Immature natural killer cell (primary cell): Measurements from ENCODE around the gene PRICKLE4. TPM values are rescaled to one million over a fixed set of nuclear protein-coding genes. Genes with fewer than 3 reads are reported as not detected.
A peak's percentile ranks its signal among the peaks of the same experiment; 100 is the strongest.
"Not testable (repeated sequence)": the region's sequence is repeated elsewhere in the genome, so short reads cannot be mapped to it uniquely, and the experiment has no call there.

Experiments used
- DNase-seq, 3 donors: peaks; one replicate each; pipeline ENCODE4 v3.0.0; 2022; ENCODE audit warnings: mixed read lengths in 1 of 3
- H3K27ac Mint-ChIP-seq, 6 donors: one replicate each; pipeline ENCODE4 v1.8.0; 2020; ENCODE audit warnings: mixed read lengths in 6 of 6, mild to moderate bottlenecking in 5 of 6, inconsistent platforms in 4 of 6, moderate library complexity in 3 of 6
- H3K27me3 Mint-ChIP-seq, 3 donors: one replicate each; pipeline ENCODE4 v1.8.0; 2020 to 2021; ENCODE audit warnings: low read depth in 3 of 3, mild to moderate bottlenecking in 3 of 3, mixed read lengths in 3 of 3, moderate library complexity in 3 of 3, inconsistent platforms in 1 of 3
- H3K36me3 Mint-ChIP-seq, 3 donors: one replicate each; pipeline ENCODE4 v1.8.0; 2020; ENCODE audit warnings: mixed read lengths in 3 of 3, inconsistent platforms in 2 of 3, mild to moderate bottlenecking in 2 of 3
- H3K4me1 Mint-ChIP-seq, 2 donors: one replicate each; pipeline ENCODE4 v1.8.0; 2020; ENCODE audit warnings: inconsistent platforms in 2 of 2, mild to moderate bottlenecking in 2 of 2, mixed read lengths in 2 of 2, moderate library complexity in 1 of 2
- H3K4me3 Mint-ChIP-seq, 5 donors: one replicate each; pipeline ENCODE4 v1.8.0; 2020; ENCODE audit warnings: mild to moderate bottlenecking in 5 of 5, mixed read lengths in 5 of 5, inconsistent platforms in 3 of 5, moderate library complexity in 3 of 5
- H3K9me3 Mint-ChIP-seq, 6 donors: one replicate each; pipeline ENCODE4 v1.8.0; 2020; ENCODE audit warnings: mild to moderate bottlenecking in 6 of 6, mixed read lengths in 6 of 6, inconsistent platforms in 4 of 6, moderate library complexity in 3 of 6
- polyA plus RNA-seq, 3 donors: library from polyadenylated mRNA; unstranded; fragments of 300-500 nt; fragmentation: Illumina TruSeq; gene quantifications; one replicate each; pipeline ENCODE4 v1.2.3, GENCODE V29; 2021

PRICKLE4 gene
- polyA plus RNA-seq, 3 donors from 2014 or later = not detected

DNA sequence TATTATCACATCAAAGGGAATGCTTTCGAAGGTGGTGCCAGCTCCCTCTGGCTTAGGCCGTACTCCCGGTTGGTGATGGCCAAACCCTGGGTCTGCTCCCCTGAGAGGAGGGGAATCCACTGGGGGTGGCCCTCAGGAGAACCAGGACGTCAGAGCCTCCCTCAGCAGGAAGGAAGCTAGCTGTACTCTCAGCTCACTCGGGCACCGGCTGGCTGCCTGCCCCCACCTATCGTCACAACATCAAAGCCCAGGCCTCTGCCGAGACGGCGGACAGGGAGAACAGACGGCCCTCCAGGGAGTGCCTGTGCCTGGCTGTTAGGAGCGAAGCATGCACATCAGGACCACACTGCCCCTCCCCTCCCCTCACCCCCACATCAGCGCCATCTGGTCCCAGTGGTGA is 24.2 kb upstream of the PRICKLE4 start:
- H3K4me3 Mint-ChIP-seq = no peak overlapping the region
- H3K4me1 Mint-ChIP-seq = no peaks in the 10 kb centered on the region
- no peak overlapping the region for H3K27ac Mint-ChIP-seq
- no peaks in the 10 kb centered on the region for H3K36me3 Mint-ChIP-seq
- H3K27me3 Mint-ChIP-seq = peaks cover 0 to 5% (median 2%) of the 10 kb centered on the region in 3 donors
- H3K9me3 Mint-ChIP-seq = no peaks in the 10 kb centered on the region
- no peak for DNase-seq

DNA sequence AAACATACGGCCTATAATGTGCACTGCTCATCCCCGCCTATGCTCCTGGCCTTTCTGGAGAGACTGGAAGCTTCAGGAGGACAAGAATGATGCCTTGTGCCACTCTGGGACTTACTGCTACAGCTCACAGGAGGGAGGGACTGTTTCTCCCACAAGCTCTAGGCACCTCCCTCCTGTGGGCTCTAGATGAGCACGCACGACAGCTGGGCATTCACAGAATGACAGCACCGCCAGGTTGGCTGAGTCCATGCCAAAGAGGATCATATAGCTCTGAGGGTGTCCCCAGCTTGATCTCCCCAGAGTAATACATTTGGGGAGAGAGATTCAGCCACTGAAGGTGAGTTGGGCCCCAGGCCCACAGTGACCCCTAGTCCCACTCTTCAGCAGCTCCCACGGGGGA is 23.3 kb upstream of the PRICKLE4 start:
- peaks cover 0 to 5% (median 2%) of the 10 kb centered on the region in 3 donors for H3K27me3 Mint-ChIP-seq
- no peak overlapping the region for H3K4me3 Mint-ChIP-seq
- H3K9me3 Mint-ChIP-seq = no peaks in the 10 kb centered on the region
- no peaks in the 10 kb centered on the region for H3K4me1 Mint-ChIP-seq
- no peaks in the 10 kb centered on the region for H3K36me3 Mint-ChIP-seq
- no peak for DNase-seq
- H3K27ac Mint-ChIP-seq = no peak overlapping the region

DNA sequence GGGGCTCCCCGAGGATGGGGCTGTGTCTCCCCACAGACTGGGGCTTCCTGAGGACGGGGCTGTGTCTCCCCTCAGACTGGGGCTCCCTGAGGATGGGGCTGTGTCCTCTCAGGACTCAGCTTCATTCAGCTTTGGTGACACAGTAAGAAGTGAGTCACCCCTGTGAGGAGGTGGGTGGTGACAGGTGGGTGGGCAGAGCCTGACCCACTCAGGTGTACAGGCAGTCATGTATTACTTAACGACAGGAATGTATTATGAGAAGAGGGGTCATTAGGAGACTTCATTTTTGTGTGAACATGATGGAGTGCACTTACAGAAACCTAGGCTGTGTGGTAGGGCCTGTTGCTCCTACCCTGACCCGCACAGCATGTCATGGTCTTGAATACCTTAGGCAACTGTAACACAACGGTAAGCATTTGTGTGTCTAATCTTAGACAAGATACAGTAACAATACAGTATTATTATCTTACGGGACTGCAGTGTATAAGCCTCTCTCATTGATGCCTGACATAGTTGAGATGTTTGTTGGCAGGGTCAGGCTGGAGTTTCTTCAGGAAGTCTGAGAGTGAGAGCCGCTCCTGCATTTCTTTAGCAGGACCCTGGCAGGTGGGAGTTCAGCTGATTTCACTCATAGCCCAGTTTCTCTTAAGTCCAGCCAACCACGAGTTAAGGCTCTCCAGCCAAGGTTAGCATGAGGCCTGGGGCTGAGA is 22.5 kb upstream of the PRICKLE4 start:
- Mint-ChIP-seq H3K9me3 (no peaks in the 10 kb centered on the region), H3K36me3 (no peaks in the 10 kb centered on the region), H3K4me1 (no peaks in the 10 kb centered on the region)

DNA sequence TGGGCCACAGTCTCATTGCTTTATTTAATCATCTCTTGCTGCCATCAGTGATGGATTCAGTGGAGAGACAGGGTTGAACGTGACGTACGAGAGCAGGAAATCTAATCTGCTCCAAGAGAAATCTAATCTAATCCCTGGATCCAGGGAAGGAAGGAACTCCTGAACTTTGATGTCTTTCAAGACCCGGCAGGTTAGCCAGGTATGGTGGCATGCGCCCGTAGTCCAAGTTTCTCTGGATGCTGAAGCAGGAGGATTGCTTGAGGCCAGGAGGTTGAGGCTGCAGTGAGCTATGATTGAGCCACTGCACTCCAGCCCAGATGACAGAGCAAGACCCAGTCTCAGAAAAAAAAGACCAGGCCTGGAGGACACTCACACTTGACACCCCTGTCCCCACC is 21.9 kb upstream of the PRICKLE4 start:
- Mint-ChIP-seq H3K36me3 (no peaks in the 10 kb centered on the region), H3K27me3 (peaks cover 0 to 7% (median 5%) of the 10 kb centered on the region in 3 donors), H3K4me3 (no peak overlapping the region), H3K4me1 (no peaks in the 10 kb centered on the region), H3K27ac (no peak overlapping the region), H3K9me3 (no peaks in the 10 kb centered on the region)
- DNase-seq = no peak

More for the DNA sequence above, 22.5 kb upstream of the PRICKLE4 start:
- Mint-ChIP-seq H3K4me3 (no peak overlapping the region), H3K27me3 (peaks cover 0 to 5% (median 5%) of the 10 kb centered on the region in 3 donors), H3K27ac (no peak overlapping the region)
- DNase-seq = no peak

DNA sequence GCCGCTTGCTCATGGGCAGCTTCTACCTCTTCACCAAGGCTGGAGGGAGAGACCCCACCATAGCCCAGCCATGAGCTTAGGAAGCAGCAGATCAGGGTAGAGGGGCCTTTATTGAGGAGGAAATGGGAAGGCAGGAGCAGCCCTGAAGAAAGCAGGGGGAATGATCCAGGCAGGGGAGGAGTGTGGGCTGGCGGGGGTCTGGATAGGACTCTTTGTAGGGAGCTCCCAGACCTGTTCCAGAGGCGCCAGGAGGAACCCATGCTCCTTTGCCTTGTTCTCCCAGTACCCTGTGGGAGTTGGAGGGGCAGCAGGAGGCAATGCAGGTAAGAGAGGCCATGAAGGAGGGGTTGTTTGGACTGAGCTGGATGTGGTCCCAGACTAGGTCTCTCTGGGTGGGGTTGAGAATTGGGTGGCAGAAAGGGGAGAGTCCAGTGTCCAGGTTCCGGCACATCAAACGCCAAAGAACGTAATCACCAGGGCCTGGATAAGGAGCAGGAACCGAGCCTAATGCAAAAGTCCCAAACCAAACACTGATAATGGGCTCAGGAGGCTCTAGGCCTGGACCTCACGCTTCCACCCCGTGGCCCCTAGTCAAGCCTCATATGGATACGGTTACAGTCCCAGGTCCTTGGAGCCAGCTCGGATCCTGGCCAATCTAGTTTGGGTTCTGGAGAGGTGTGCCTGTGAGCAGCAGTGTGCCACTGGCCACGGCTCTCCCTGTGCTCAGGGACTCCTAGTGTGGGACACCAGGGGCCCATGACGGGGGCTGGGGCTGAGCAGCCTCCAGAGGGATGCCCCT is 21.3 kb upstream of the PRICKLE4 start:
- Mint-ChIP-seq H3K9me3 (no peaks in the 10 kb centered on the region), H3K27ac (no peak overlapping the region), H3K4me1 (no peaks in the 10 kb centered on the region), H3K4me3 (no peak overlapping the region), H3K36me3 (no peaks in the 10 kb centered on the region), H3K27me3 (peaks cover 0 to 9% (median 5%) of the 10 kb centered on the region in 3 donors)
- no peak for DNase-seq

DNA sequence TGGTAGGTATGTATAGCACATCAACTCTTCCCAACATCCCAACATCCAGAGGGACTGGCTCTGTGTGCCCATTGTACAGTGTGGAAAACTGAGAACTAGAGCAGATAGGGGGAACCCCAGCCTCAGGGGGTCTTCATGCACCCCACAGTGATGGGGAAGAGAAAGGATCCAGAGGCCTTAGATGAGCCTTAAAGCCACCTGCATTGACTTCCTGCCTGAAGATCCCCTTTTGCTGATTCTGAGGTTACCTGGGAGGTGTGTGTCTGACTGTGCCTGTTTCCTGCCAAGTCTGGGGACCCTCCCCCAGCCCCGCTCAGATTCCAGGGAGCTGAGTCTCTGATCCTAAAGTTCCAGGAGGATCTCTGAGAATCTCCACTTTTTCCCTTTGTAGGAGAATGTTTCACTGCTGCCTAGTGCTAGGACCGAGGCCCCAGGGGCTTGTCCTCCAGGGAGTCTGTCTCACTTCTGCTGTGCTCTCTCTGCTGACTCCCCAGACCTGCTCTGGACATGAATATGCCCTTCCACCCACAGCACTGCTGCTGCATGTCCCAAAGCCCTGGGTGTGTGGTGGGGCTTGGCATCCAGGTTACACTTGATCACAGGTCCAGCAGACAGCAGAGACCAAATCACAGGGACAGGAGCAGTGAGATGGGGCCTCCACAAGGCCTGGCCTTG is 20.5 kb upstream of the PRICKLE4 start:
- Mint-ChIP-seq H3K4me3 (no peak overlapping the region), H3K27me3 (peaks cover 0 to 9% (median 5%) of the 10 kb centered on the region in 3 donors), H3K27ac (peak overlapping the region in 1 of 6 donors; percentile 49), H3K36me3 (no peaks in the 10 kb centered on the region), H3K4me1 (no peaks in the 10 kb centered on the region), H3K9me3 (no peaks in the 10 kb centered on the region)
- DNase-seq = no peak

DNA sequence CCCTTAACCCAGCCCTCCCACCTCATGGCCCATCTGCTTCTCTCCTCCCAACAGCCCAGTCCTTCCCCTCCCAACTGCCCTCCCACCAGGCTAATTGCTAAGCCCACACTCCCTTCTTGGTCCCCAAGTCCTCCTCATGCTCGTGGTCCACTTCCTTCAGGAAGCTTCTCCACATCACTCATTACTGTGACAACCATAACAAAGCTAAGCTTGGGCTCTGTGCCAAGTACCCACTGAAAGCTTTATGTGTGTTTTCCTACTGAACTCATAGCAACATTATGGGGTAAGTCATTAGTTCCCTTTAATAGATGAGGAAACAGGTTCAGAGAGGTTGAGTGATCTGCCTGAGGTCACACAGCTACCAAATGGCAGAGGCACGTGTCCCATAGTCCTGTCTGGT is 17.1 kb upstream of the PRICKLE4 start:
- Mint-ChIP-seq H3K27me3 (peaks cover 0 to 6% (median 3%) of the 10 kb centered on the region in 3 donors), H3K4me1 (peaks cover 5% of the 10 kb centered on the region in 2 donors), H3K27ac (no peak overlapping the region), H3K9me3 (no peaks in the 10 kb centered on the region), H3K4me3 (no peak overlapping the region), H3K36me3 (no peaks in the 10 kb centered on the region)
- DNase-seq = no peak

DNA sequence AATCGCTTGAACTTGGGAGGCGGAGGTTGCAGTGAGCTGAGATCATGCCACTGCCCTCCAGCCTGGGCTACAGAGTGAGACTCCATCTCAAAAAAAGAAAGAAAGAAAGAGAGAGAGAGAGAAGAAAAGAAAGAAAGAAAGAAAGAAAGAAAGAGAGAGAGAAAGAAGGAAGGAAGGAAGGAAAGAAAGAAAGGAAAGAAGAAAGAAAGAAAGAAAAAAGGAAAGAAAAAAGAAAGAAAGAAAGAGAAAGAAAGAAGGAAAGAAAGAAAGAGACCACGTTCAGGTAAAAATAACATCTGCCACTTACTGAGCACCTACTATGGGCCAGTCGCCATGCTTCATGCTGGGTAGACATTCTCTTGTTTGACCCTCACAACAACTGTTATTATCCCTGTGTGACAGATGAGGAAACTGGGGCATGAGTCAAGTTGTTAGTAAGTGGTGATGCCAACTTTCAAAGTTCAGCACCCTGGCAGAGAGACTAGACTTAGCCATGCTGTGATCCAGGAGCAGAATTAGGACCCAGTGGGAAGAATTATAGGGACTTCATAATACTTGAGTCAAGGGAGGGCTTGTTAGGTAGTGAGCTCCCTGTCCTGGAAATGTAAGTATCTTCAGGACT is 14.4 kb upstream of the PRICKLE4 start:
- not testable (repeated sequence) for DNase-seq, H3K27me3 Mint-ChIP-seq, H3K4me3 Mint-ChIP-seq, H3K9me3 Mint-ChIP-seq, H3K36me3 Mint-ChIP-seq, H3K27ac Mint-ChIP-seq
- H3K4me1 Mint-ChIP-seq = peaks cover 11 to 12% of the 10 kb centered on the region in 2 donors

DNA sequence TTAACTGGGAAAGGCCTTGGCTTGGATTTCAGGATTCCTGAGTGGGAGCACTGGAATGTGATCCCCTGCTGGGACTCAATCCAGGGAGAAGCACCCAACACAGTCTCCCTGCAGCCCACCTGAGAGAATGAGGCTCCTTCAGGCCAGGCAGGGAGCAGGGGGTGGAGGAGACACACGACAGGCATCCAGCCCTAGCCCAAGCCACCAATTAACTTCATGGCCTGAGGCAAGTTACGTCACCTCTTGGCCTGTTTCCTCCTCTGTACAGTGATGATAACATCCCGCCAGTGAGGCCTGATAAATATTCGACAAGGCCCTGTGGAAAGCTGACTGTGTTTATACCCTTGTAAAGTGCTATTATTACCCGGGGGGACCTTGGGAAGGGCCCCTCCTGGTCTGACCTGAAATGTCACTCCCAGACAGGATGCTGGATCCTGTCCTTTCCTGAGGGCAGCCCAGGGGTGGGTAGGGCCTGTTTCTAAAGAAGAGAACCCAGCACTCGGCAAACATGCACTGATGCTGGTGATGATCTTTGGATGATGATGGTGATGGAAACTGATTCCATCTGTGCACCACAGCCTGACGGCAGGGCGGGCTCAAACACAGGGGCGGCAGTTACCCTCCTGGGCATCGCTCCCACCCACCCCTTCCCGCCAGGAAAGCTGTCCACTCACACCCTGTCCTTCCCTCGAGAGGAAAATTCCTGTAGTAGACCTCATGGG is 13.3 kb upstream of the PRICKLE4 start:
- Mint-ChIP-seq H3K27me3 (peaks cover 0 to 6% (median 0%) of the 10 kb centered on the region in 3 donors), H3K36me3 (peaks cover 4 to 10% (median 4%) of the 10 kb centered on the region in 3 donors), H3K4me1 (peaks cover 11 to 12% of the 10 kb centered on the region in 2 donors), H3K4me3 (no peak overlapping the region), H3K27ac (no peak overlapping the region), H3K9me3 (no peaks in the 10 kb centered on the region)
- no peak for DNase-seq

DNA sequence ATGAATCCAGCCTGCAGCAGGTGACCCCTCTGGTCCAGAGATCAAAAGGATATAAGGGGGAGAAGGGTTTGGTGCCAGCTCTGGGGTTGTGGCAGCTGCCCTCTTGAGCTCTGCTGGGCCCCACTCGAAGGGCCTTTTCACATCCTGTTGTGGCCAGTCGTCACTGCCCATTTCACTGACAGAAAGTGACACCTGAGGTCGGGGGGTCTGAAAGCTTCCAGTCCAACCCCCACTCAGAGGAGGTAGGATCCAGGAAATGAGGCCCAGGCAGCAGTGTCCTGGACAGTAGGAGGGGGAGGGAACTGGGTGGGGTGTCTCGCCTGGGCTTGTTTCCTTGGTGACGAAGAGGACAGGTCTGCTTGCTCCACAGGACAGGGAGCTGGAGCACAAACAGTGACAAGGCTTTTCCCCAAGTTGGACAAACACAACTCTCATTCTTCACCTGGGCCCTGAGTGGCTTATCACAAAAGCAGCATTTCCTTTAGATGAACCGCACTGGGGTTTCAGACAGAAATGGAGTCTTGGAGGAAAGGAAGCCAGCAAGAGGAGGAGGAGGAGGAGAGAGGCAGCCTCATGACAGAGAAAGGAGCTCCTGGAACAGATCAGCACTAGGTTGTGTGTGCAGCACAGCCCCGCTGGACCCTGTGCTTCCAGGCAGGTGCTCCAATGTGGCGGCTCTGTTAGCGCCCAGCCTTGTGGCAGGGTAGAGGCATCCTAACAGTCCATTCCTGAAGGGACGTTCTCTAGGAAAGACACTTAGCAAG is 11.9 kb upstream of the PRICKLE4 start:
- H3K27me3 Mint-ChIP-seq = peaks cover 0 to 2% (median 0%) of the 10 kb centered on the region in 3 donors
- H3K4me1 Mint-ChIP-seq = peaks cover 11 to 12% of the 10 kb centered on the region in 2 donors
- peak overlapping the region in 5 of 6 donors; percentile 36 to 66 (median 44) for H3K27ac Mint-ChIP-seq
- no peaks in the 10 kb centered on the region for H3K9me3 Mint-ChIP-seq
- DNase-seq = no peak
- peaks cover 4 to 14% (median 10%) of the 10 kb centered on the region in 3 donors for H3K36me3 Mint-ChIP-seq
- no peak overlapping the region for H3K4me3 Mint-ChIP-seq

DNA sequence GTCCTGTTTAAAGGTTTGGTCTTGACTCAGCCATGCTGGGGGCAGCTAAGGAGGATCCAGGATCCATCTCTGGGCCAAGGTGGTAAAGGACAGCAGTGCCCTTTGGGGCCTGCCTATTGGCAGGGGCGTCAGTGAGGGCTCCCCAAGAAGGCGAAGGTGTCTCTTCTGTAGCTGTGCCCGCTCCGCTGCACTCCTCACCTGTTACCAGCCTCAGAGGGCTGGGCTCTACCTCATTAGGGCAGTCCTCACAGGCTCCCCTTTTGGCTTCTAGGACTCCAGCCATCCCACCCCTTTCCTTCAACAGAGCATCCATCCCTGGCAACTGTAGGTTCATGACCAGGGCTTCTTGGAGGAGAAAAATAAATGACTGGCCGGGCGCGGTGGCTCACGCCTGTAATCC is 11.2 kb upstream of the PRICKLE4 start:
- H3K4me1 Mint-ChIP-seq = peaks cover 11 to 12% of the 10 kb centered on the region in 2 donors
- no peak for DNase-seq
- no peaks in the 10 kb centered on the region for H3K27me3 Mint-ChIP-seq
- H3K27ac Mint-ChIP-seq = peak overlapping the region in 2 of 6 donors; percentile 6 to 66
- peaks cover 7 to 17% (median 10%) of the 10 kb centered on the region in 3 donors for H3K36me3 Mint-ChIP-seq
- H3K4me3 Mint-ChIP-seq = no peak overlapping the region
- H3K9me3 Mint-ChIP-seq = no peaks in the 10 kb centered on the region

DNA sequence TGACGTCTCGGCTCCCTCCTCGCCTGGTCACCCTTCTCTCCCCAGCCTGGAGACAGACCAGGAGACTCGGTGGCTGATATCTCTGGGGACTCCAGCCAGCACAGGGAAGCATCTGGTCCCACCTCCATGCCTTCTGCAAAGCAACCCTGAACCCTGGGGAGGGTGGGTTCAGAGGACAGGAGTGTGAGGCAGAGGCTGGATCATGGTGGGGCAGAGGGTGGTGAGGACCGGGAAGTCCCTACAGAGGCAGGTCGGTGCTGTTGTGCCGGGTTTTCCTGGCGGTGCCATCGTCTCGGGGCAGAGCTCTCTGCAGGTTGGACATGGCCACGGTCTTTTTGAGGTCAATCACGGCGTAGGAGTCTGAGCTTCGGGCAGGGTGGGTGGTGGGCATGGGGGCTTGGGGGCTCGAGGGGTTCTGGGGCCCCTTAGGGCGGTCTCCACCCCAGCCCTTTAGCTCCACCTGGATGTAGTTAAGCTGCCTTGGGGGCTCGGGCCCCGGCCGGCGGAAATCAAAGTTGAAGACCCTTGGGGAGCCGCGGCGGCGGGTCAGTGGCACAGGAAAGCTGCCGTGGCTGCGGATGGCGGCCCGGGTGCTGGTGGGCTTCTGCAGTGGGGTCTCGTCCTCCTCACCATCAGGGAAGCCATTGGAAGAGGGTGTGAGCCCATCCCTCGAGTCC is 10.1 kb upstream of the PRICKLE4 start:
- Mint-ChIP-seq H3K9me3 (no peaks in the 10 kb centered on the region), H3K27me3 (no peaks in the 10 kb centered on the region), H3K4me3 (no peak overlapping the region), H3K4me1 (peaks cover 11 to 12% of the 10 kb centered on the region in 2 donors), H3K27ac (no peak overlapping the region), H3K36me3 (peaks cover 10 to 28% (median 16%) of the 10 kb centered on the region in 3 donors)
- no peak for DNase-seq
